ENCODE measurements around the gene IDE. TPM values are rescaled to one million over a fixed set of nuclear protein-coding genes. Genes with fewer than 3 reads are reported as not detected.
"Not testable (repeated sequence)": the region's sequence is repeated elsewhere in the genome, so short reads cannot be mapped to it uniquely, and the experiment has no call there.

IDE gene
- total RNA-seq, 1 donor from 2014 or later = 50.2 TPM

GRCh38 chr10:92493362-92493761, 80.5 kb downstream of the IDE start:
- intact Hi-C loops (cut with micrococcal nuclease) = no loop called here
- H3K27me3 Mint-ChIP-seq = no peaks in the 10 kb centered on the region
- no peaks in the 10 kb centered on the region for H3K9me3 Mint-ChIP-seq
- H3K27ac Mint-ChIP-seq = no peak overlapping the region
- no peak overlapping the region for H3K4me3 Mint-ChIP-seq
- H3K4me1 Mint-ChIP-seq = peaks cover 2% of the 10 kb centered on the region
- DNase-seq = no peak
- peaks cover 43% of the 10 kb centered on the region for H3K36me3 Mint-ChIP-seq (ENCODE audit: low read depth)

GRCh38 chr10:92492748-92493240, 81.1 kb downstream of the IDE start:
- Mint-ChIP-seq H3K27ac (no peak overlapping the region), H3K4me1 (peaks cover 2% of the 10 kb centered on the region), H3K27me3 (no peaks in the 10 kb centered on the region), H3K4me3 (no peak overlapping the region), H3K9me3 (no peaks in the 10 kb centered on the region), H3K36me3 (ENCODE audit: low read depth) (peaks cover 46% of the 10 kb centered on the region)
- intact Hi-C loops (cut with micrococcal nuclease) = no loop called here
- DNase-seq = no peak

GRCh38 chr10:92490387-92490786, 83.5 kb downstream of the IDE start:
- intact Hi-C loops (cut with micrococcal nuclease) = no loop called here
- no peak for DNase-seq
- H3K36me3 Mint-ChIP-seq (ENCODE audit: low read depth) = peaks cover 55% of the 10 kb centered on the region
- H3K9me3 Mint-ChIP-seq = no peaks in the 10 kb centered on the region
- peaks cover 2% of the 10 kb centered on the region for H3K4me1 Mint-ChIP-seq
- no peak overlapping the region for H3K4me3 Mint-ChIP-seq
- H3K27ac Mint-ChIP-seq = no peak overlapping the region
- H3K27me3 Mint-ChIP-seq = no peaks in the 10 kb centered on the region

- DNase-seq = no peak
- peaks cover 6% of the 10 kb centered on the region for H3K4me1 Mint-ChIP-seq
- no peak overlapping the region for H3K27ac Mint-ChIP-seq
- H3K36me3 Mint-ChIP-seq (ENCODE audit: low read depth) = peaks cover 51% of the 10 kb centered on the region
- no peaks in the 10 kb centered on the region for H3K9me3 Mint-ChIP-seq
- intact Hi-C loops (cut with micrococcal nuclease) = no loop called here
- H3K4me3 Mint-ChIP-seq = no peak overlapping the region
- no peaks in the 10 kb centered on the region for H3K27me3 Mint-ChIP-seq
Observed at GRCh38 chr10:92486637-92487036, 87.3 kb downstream of the IDE start.

- DNase-seq = no peak
- Mint-ChIP-seq H3K4me3 (no peak overlapping the region), H3K9me3 (no peaks in the 10 kb centered on the region), H3K27me3 (no peaks in the 10 kb centered on the region), H3K27ac (no peak overlapping the region), H3K4me1 (peaks cover 8% of the 10 kb centered on the region), H3K36me3 (ENCODE audit: low read depth) (peaks cover 40% of the 10 kb centered on the region)
- intact Hi-C loops (cut with micrococcal nuclease) = no loop called here
Observed at GRCh38 chr10:92483539-92483938, 90.4 kb downstream of the IDE start.

GRCh38 chr10:92480413-92480812, 93.5 kb downstream of the IDE start:
- Mint-ChIP-seq H3K4me1 (peaks cover 8% of the 10 kb centered on the region), H3K36me3 (ENCODE audit: low read depth) (peaks cover 22% of the 10 kb centered on the region), H3K9me3 (no peaks in the 10 kb centered on the region), H3K27ac (no peak overlapping the region), H3K27me3 (no peaks in the 10 kb centered on the region), H3K4me3 (no peak overlapping the region)
- intact Hi-C loops (cut with micrococcal nuclease) = no loop called here
- no peak for DNase-seq

GRCh38 chr10:92479547-92479946, 94.3 kb downstream of the IDE start:
- Mint-ChIP-seq H3K27ac (no peak overlapping the region), H3K27me3 (no peaks in the 10 kb centered on the region), H3K9me3 (no peaks in the 10 kb centered on the region), H3K36me3 (ENCODE audit: low read depth) (peaks cover 18% of the 10 kb centered on the region), H3K4me1 (peaks cover 8% of the 10 kb centered on the region), H3K4me3 (no peak overlapping the region)
- no peak for DNase-seq
- intact Hi-C loops (cut with micrococcal nuclease) = no loop called here

GRCh38 chr10:92478536-92478935, 95.4 kb downstream of the IDE start:
- Mint-ChIP-seq H3K27ac (no peak overlapping the region), H3K27me3 (no peaks in the 10 kb centered on the region), H3K9me3 (no peaks in the 10 kb centered on the region), H3K4me3 (no peak overlapping the region), H3K36me3 (ENCODE audit: low read depth) (peaks cover 15% of the 10 kb centered on the region), H3K4me1 (peaks cover 8% of the 10 kb centered on the region)
- no peak for DNase-seq
- intact Hi-C loops (cut with micrococcal nuclease) = no loop called here

GRCh38 chr10:92475357-92475868, 98.5 kb downstream of the IDE start:
- H3K4me3 Mint-ChIP-seq = no peak overlapping the region
- intact Hi-C loops (cut with micrococcal nuclease) = no loop called here
- no peak overlapping the region for H3K27ac Mint-ChIP-seq
- DNase-seq = no peak
- H3K36me3 Mint-ChIP-seq (ENCODE audit: low read depth) = peaks cover 9% of the 10 kb centered on the region
- no peaks in the 10 kb centered on the region for H3K4me1 Mint-ChIP-seq
- H3K9me3 Mint-ChIP-seq = no peaks in the 10 kb centered on the region
- no peaks in the 10 kb centered on the region for H3K27me3 Mint-ChIP-seq

GRCh38 chr10:92470026-92470425, 103.9 kb downstream of the IDE start:
- intact Hi-C loops (cut with micrococcal nuclease) = no loop called here
- Mint-ChIP-seq H3K27me3 (no peaks in the 10 kb centered on the region), H3K27ac (no peak overlapping the region), H3K9me3 (no peaks in the 10 kb centered on the region), H3K4me1 (no peaks in the 10 kb centered on the region), H3K36me3 (ENCODE audit: low read depth) (peaks cover 27% of the 10 kb centered on the region), H3K4me3 (no peak overlapping the region)
- no peak for DNase-seq

- no peak overlapping the region for H3K4me3 Mint-ChIP-seq
- no peaks in the 10 kb centered on the region for H3K4me1 Mint-ChIP-seq
- no peaks in the 10 kb centered on the region for H3K27me3 Mint-ChIP-seq
- no peaks in the 10 kb centered on the region for H3K9me3 Mint-ChIP-seq
- DNase-seq = no peak
- peaks cover 44% of the 10 kb centered on the region for H3K36me3 Mint-ChIP-seq (ENCODE audit: low read depth)
- intact Hi-C loops (cut with micrococcal nuclease) = no loop called here
- H3K27ac Mint-ChIP-seq = no peak overlapping the region
Observed at GRCh38 chr10:92464364-92464763, 109.5 kb downstream of the IDE start.

- H3K4me1 Mint-ChIP-seq = no peaks in the 10 kb centered on the region
- H3K4me3 Mint-ChIP-seq = no peak overlapping the region
- intact Hi-C loops (cut with micrococcal nuclease) = no loop called here
- no peak overlapping the region for H3K27ac Mint-ChIP-seq
- DNase-seq = no peak
- H3K36me3 Mint-ChIP-seq (ENCODE audit: low read depth) = peaks cover 40% of the 10 kb centered on the region
- no peaks in the 10 kb centered on the region for H3K9me3 Mint-ChIP-seq
- H3K27me3 Mint-ChIP-seq = no peaks in the 10 kb centered on the region
Observed at GRCh38 chr10:92463582-92463981, 110.3 kb downstream of the IDE start.

- H3K27me3 Mint-ChIP-seq; H3K27ac Mint-ChIP-seq; H3K4me1 Mint-ChIP-seq; DNase-seq; H3K9me3 Mint-ChIP-seq; intact Hi-C loops (cut with micrococcal nuclease); H3K4me3 Mint-ChIP-seq: not testable (repeated sequence)
- H3K36me3 Mint-ChIP-seq (ENCODE audit: low read depth) = peaks cover 27% of the 10 kb centered on the region
Observed at GRCh38 chr10:92454955-92455354, 118.9 kb downstream of the IDE start.

- H3K27me3 Mint-ChIP-seq = no peaks in the 10 kb centered on the region
- intact Hi-C loops (cut with micrococcal nuclease) = no loop called here
- no peaks in the 10 kb centered on the region for H3K9me3 Mint-ChIP-seq
- no peak overlapping the region for H3K4me3 Mint-ChIP-seq
- no peak for DNase-seq
- H3K36me3 Mint-ChIP-seq (ENCODE audit: low read depth) = peaks cover 23% of the 10 kb centered on the region
- H3K4me1 Mint-ChIP-seq = peaks cover 4% of the 10 kb centered on the region
- H3K27ac Mint-ChIP-seq = no peak overlapping the region
Observed at GRCh38 chr10:92452313-92452712, 121.6 kb downstream of the IDE start.

- no peak overlapping the region for H3K4me3 Mint-ChIP-seq
- H3K36me3 Mint-ChIP-seq (ENCODE audit: low read depth) = peaks cover 23% of the 10 kb centered on the region
- no peak for DNase-seq
- intact Hi-C loops (cut with micrococcal nuclease) = no loop called here
- no peak overlapping the region for H3K27ac Mint-ChIP-seq
- peaks cover 4% of the 10 kb centered on the region for H3K4me1 Mint-ChIP-seq
- H3K9me3 Mint-ChIP-seq = no peaks in the 10 kb centered on the region
- no peaks in the 10 kb centered on the region for H3K27me3 Mint-ChIP-seq
Observed at GRCh38 chr10:92451431-92451830, 122.5 kb downstream of the IDE start.
